GM19324 (cell line): Measurements from ENCODE around the gene HSFX3.
"Not testable (repeated sequence)": the region's sequence is repeated elsewhere in the genome, so short reads cannot be mapped to it uniquely, and the experiment has no call there.

Experiments used
- ATAC-seq: cut with Tn5 transposase; IDR thresholded peaks from one replicate; pipeline ENCODE4 v1.9.1; 2021; ENCODE audit warnings: mild to moderate bottlenecking, moderate library complexity; ENCODE audit not compliant: unreplicated experiment, low FRiP score

Gene HSFX3, protein sequence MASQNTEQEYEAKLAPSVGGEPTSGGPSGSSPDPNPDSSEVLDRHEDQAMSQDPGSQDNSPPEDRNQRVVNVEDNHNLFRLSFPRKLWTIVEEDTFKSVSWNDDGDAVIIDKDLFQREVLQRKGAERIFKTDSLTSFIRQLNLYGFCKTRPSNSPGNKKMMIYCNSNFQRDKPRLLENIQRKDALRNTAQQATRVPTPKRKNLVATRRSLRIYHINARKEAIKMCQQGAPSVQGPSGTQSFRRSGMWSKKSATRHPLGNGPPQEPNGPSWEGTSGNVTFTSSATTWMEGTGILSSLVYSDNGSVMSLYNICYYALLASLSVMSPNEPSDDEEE

DNA sequence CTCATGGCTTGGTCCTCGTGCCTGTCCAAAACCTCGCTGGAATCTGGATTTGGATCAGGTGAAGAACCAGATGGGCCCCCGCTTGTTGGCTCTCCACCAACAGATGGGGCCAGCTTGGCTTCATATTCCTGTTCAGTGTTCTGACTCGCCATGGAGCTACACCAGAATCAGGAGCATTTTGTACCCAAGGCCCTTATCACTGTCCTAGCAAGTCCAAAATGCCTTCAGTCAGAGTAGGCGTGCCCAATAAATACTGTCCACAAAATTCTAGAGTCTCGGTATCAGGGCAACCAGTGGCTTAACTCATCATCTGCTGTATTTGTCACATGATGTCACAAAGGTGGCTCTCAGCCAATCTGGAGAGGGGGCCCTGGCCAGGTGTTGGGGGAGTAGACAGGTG, at the start of gene HSFX3:
Gene HSFX3, minus strand, starts transcription at position 224 of the 400 bp plus-strand sequence. Its CDS starts 72 bp downstream, at position 152.
- ATAC-seq, result not testable (repeated sequence)

DNA sequence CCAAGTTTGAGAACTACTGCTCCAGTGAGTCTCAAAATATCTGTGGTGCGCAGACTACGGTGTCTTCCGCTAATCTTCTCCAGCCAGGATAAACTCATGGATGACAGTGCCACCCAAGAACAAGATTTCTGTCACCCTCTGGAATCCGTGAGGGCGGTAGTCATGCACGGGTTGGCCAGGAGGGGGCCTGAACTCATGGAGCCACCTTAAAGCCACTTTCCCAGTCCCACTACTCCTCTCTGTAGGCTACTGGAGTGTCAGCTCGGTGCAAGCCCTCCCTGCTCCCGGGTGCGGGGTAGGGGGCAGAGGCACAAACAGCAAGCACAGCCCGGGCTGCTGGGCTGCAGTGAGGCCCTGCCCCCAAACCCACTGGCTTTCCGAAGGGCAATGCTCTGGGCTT, 48.9 kb upstream of the HSFX3 start:
- not testable (repeated sequence) for ATAC-seq

DNA sequence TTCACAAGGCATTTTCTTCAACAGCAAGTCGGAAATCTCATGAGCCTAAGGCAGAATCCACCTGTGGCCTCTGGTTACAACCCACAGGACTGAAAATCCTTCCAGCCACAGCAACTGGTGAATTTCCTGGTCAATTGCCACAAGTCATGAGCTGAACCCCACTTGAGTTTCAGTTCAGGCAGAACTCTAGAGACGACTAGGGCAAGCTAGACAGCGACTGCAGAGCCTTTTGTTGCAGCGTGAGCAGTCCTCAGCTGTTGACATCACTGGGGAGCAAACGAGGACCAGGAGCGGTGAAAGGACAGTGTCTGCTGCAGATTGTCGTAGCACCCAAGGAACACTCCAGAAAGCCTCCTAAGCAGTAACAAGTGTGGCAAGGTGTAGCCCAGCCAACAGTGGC, 46.2 kb upstream of the HSFX3 start:
- ATAC-seq, result not testable (repeated sequence)

DNA sequence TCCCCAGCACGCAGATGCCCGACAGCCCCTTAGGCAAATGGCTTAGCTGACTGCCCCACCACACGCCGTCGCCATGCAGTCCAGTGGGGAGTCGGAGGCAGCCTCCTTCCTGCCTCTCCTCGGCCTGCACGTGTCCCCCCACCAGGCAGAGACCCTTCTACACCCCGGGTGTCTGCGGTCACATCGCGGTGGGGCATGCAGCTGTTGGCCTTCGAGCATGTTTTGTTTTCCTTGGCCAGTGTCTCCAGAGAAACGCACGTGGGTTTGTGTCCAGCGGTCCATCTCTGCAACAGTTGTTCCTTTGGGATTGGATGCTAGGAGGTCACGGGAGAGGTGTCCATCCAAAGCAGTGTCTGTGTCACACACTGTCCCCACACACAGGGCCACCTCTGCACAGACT, 45.5 kb upstream of the HSFX3 start, which contains the start of gene HSFX2:
Gene HSFX2, minus strand, starts transcription at position 101 of the 400 bp plus-strand sequence. CDS start 614 bp downstream, outside the sequence.
- ATAC-seq, result not testable (repeated sequence)

DNA sequence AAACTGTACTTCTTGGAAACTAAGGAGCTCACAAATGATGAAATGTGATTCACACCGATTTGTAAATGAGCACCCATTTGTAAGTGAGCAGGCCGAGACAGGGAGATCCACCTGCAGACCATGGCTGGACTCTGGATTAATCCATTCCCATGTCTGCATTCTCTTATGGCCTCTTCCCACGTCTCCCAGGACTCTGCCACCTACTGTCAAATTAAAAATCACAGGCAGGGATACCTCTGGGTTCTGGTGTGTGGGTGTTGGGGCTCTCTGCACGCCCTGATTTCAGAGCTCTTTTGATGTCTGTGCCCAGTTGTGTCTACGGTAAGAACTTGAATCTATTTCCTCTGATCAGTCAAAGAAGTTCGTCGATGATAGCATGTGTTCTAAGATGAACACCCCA, 41.3 kb upstream of the HSFX3 start:
- ATAC-seq, result not testable (repeated sequence)

DNA sequence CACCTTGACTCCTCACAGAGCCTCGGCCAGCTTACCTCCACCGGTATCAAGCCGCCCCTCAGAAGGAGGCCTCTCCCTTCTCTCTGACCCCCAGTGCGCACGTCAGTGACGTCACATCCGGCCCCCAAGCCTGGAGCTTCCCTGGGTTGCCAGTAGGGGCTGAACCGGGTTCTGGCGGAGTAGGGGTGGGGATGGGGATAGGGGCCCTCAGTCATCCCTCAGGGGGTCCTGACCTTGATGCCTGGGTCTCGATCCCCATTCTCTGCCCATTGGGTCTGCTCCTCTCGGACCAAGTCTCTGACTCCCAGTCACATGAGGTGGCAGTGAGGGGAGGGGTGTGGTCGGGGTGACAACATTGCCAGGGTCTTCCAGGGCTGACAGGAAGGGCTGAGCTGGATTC, 37.6 kb upstream of the HSFX3 start, which contains the start of gene MAGEA9B:
Gene MAGEA9B, minus strand, starts transcription at position 101 of the 400 bp plus-strand sequence. CDS start 4,280 bp downstream, outside the sequence.
- not testable (repeated sequence) for ATAC-seq

DNA sequence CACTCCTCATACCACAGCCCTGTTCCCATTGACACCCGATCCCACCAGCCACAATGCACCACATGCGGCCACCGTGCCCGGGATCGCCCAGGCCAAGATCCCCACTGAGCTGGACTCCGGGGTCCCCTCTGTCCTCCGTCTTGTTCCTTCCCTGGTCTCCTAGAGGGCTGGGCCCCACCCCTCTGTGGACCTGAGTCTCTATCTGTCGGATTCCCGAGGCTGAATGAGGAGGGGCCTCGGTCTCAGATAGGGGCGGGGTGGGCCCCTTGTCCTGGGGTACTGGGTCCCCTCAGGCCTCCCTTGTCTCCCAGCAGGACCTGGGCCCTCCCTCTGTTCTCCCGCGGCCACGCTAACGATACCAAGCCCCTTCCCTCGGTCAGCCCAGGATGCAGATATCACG, 35.9 kb upstream of the HSFX3 start:
- not testable (repeated sequence) for ATAC-seq

DNA sequence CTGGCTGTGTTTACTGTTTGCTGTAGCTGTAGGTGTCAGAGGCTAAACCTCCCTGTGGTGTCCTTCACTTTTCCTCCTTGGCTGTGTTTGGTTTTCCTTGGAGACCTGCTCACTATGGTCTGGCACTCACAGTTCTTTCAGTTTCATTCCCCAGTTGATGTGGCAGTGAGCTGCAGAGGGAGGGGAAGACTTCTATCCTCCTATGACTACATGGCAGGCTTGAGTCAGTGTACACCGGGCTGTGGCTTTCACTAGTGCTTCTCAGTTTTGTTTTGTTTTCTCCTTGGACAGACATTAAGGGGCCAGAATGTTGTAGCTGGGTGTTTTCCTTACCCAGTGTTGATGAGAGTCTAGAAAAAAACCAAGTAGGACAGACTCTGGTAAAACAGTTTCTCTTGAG, 23.7 kb upstream of the HSFX3 start:
- peak; percentile 99 for ATAC-seq

DNA sequence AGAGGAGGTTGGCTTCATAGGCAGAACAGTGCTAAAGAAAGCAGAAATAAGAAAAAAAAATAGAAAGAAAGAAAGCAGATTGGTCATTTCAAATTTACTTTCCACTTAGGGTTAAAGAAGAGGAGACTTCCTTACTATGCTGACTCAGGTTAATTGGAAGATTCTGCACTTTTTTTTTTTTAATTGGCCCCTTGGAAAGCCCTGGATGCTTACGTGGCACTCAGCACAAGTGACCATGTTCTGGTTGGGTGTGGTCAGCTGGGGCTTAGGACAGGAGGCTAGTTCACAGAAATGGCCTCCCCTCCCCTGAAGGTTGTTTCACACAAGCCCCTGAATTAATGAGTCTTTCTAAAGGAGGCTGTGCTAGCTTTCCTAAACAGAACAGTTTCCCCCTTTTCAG, 23.0 kb upstream of the HSFX3 start:
- ATAC-seq, result no peak

DNA sequence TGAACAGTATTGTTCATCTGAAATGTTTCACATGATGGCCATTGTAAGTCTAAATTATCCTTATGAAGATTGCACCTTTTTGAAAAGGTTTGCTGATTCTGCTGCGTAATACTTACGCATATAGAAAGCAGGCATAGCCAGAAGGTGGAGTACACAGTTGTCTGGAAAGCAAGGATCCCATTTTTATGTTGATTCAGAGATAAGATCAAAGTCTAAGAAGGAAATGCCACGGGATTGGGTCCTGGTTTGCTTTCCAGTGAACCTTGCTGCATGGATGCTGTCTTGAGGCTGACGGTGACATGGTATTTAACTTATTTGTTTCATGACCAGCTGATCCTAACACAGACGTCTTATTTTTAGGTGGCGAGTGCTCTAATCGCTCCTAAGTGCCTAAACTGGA, 22.0 kb upstream of the HSFX3 start:
- no peak for ATAC-seq

DNA sequence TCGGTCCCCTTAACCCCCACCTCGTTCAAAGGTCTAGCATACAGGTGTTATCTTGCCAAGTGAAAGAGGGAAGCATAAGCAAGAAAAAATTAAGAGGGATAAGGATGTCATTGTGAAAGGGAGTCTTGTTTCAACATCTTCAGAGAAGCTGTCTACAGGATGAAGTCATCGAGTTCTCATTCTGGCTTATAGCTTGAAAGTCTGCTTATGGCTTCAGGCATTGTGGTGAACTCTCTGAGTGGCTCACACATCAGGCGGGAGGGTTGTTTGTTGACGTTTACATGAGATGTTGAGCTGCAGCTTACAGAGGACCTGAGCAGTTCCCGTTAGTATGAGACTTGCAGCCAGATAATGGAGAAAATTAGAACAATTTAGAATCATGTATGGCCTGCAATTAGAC, 20.9 kb upstream of the HSFX3 start:
- no peak for ATAC-seq

DNA sequence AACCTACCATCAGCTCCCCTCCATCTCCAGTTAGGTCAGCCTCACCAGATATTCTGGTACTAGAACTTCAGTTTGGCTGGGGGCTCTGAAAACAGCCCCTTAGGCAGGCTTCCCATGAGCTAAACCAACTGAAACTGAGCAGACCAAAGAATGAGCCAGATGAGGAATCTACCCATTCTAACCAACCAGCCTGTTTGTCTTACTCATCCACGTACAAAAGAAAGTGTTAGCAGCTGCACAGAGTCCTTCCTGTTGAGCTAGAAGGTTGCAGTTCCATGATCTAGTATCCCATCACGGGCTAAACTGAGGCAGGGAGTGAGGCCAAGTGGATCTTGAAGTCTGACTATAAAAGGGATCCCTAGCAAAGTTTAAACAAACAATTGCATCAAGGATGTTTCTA, 20.0 kb upstream of the HSFX3 start:
- ATAC-seq, result no peak

DNA sequence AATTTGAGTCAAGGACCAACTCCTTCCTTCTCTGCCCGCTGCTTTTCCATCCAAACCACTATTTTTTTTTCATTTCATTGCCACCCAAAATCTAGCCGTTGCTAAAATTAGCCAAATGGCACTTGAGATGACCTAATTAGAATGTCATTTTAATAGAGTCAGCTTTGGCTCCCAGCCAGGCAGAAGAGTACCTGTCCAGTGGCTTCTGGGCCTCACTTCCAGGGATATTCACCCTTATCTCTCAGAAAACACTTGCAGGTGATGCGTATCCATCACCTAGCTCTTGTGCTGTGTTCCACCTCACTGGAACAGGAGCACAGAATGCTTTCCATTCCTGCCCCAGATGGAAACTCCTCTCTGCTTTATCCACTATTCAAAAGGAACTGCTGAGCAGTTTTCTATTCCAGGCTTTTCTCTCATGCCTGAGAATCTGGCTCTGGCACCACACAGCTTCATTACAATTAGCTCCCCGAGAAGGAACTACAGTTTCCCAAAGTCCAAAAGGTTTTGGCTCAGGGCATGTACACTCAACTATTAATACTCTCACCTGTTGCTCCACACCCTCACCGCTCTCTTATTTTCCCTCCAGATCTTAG, 19.1 kb upstream of the HSFX3 start:
- no peak for ATAC-seq

DNA sequence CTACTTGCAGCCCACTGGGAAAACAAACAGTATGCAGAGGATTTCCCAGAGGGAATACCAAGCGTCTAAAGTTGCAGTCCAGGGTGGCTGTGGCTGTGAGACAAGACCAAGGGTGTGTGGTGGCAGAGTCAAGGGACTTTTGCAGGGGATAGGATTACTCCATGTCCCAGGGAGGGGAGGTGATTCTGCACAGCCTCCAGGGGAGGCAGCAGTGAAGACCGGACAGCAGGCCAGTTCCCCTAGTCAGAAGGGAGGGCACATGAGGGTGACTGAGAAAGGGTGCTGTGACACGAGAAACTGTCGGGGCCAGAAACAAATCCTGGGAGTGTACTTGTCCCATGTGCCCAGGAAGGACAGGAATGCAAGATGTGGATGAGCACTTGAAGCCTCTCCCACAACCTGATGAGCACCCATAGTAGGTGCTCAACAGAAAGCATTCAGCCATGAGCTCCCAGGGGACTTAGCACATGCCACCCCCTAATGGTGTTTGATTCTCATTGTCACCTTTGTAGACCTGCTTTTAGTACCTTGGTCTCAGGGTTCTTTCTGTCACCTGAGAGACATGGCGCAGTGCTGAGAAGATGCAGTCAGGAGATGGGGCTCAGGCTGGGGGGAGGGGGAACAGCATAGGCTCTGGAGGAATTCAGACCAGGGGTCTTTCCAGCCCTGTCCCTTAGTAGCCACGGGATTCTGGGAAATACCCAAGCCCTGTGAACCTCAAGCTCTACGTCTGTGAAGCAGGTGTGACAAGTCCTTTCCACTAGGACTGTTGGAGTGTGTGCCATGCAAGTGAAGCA, 18.1 kb upstream of the HSFX3 start:
- no peak for ATAC-seq

DNA sequence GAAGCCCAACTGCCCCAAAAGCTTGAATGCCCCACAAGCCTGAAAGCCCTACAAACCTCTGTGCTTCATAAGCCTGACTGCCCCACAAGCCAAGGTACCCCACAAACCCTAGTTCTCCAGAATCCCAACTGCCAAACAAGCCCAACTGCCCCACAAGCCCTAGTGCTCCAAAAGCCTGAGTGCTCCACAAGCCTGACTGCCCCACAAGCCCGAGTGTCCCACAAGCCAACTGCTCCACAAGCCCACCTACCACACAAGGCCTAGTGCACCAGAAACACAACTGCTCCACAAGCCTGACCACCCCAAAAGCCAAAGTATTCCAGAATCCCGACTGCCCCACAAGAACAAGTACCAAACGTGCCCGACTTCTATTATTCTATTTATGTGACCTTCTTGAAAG, 13.6 kb upstream of the HSFX3 start:
- no peak for ATAC-seq

DNA sequence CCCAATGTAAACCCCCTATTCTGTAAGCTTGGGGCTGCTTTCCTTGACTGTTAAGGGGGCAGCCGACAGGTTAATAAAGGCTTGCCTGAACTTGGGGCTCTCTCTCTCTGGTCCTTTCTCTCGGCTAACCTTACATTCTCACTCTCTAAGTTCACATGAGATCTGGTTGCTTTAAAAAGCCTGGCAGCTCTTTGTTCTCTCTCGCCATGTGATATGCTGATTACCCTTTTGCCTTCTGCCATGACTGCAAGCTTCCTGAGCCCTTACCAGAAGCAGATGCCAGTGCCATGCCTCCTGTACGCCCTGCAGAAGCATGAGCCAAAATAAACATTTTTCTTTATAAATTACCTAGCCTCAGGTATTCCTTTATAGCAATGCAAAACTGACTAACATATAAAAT, 5.5 kb upstream of the HSFX3 start:
- not testable (repeated sequence) for ATAC-seq

DNA sequence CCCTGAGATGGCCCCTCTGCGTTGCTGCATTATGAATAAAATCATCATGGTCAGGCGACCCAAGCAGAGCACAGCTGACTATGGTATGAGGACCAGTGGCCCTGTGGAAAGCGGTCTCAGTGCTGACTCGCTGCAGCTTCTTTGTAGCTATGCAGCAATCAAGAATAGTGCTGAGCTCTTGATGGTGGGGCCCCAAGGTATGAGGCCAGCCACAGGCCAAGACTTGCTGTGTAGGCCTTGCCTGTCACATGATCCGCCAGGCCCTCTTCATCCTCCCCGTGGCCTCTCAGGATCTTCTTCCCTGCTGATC, 2.2 kb upstream of the HSFX3 start:
- ATAC-seq, result not testable (repeated sequence)

DNA sequence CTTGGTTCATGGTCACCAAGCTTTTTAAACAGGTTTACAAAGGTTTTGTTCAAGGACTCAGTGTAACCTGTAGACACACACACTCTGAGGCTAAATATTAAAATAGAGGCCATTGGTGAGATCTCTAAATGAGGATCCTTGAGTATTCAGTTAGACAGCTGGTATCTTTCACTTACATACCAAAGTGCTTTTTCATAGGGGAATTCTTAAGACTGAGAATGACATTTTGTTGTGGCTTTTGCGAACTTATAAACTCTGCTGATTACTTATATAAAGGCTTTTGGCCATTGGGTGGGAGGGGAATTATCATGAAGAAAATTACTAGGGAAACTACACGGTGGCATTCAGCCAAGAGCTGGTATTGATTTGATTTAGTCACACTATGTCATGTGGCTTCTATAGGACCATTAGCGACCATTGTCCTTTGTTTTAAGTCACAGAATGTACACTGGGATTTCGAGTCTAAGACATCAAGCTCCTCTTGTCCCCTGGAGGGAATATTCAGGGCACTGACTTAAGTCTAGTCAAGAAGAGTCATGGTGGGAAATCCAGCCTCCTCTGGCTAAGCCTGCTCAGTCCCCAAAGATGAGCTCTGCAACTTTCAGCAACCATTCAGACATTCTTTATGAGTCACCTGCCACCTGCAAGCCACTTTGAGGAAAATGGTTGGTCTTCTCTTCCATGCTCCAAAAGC, 1.7 kb upstream of the HSFX3 start:
- not testable (repeated sequence) for ATAC-seq

DNA sequence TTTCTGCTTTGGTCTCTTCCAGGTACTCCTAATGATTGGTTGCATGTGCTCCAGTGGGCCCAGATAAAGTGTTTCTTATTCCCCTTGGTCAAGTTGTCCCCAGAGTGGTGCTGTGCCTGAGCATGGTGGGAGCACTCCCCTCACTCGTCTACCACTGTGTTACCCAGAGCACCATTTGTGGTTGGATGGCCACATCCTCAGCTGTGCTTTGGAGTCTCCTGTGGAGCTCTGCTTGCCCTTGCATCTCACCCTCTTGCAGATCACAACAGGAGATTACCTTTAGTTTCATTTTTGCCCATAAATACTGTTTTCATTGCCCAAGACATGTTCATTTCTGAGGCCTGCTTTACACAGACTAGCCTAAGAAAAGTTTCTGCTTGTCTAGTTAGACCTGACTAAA, 730 bp upstream of the HSFX3 start:
- not testable (repeated sequence) for ATAC-seq

DNA sequence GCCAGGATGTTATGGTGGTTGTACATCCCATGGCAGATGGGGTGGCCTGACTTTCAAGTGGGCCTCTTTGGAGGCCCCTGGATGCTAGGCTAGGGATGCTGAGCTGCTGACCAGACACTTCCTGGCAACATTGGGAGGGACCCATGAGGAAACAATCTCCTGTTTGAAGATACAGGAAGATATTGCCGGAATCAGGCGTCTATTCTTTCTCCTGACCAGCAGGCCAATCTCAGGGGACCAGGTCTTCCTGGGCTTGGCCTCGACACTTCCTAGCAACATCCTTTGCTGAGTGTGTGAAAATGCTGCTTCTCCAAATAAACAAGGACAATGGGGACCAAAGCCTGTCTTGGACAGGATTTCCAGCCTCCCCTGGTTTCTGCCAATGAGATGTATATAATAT, 1.9 kb downstream of the HSFX3 start:
- ATAC-seq, result not testable (repeated sequence)

DNA sequence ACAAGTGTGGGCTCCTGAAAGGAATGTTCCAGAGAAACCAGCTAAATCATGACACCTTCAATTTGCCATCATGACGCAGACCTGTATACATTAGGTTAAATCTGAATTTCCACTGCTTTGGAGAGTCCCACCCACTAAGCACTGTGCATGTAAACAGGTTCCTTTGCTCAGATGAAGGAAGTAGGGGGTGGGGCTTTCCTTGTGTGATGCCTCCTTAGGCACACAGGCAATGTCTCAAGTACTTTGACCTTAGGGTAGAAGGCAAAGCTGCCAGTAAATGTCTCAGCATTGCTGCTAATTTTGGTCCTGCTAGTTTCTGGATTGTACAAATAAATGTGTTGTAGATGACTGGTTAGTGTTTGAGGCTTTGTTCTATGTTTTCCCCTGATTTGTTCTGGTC, 2.8 kb downstream of the HSFX3 start:
- ATAC-seq, result not testable (repeated sequence)
